Measurements from ENCODE around the gene PGLYRP3.
"Not testable (repeated sequence)": the region's sequence is repeated elsewhere in the genome, so short reads cannot be mapped to it uniquely, and the experiment has no call there.

The PGLYRP3 gene

GRCh38 chr1:153355445-153356071, 42.8 kb upstream of the PGLYRP3 start:
- peaks cover 5% of the 10 kb centered on the region for H3K4me1 Mint-ChIP-seq
- no peak overlapping the region for H3K4me3 Mint-ChIP-seq
- no peaks in the 10 kb centered on the region for H3K9me3 Mint-ChIP-seq
- H3K36me3 Mint-ChIP-seq (ENCODE audit: insufficient read depth): no peaks in the 10 kb centered on the region
- DNase-seq (ENCODE audit: low spot score in 2 of 2) (no peak), ATAC-seq (replicated peaks; ENCODE audit: extremely low read depth, poor library complexity, severe bottlenecking) (no peak)
- H3K27me3 Mint-ChIP-seq: peaks cover 39% of the 10 kb centered on the region
- H3K27ac Mint-ChIP-seq (ENCODE audit: low read depth): no peak overlapping the region

DNA sequence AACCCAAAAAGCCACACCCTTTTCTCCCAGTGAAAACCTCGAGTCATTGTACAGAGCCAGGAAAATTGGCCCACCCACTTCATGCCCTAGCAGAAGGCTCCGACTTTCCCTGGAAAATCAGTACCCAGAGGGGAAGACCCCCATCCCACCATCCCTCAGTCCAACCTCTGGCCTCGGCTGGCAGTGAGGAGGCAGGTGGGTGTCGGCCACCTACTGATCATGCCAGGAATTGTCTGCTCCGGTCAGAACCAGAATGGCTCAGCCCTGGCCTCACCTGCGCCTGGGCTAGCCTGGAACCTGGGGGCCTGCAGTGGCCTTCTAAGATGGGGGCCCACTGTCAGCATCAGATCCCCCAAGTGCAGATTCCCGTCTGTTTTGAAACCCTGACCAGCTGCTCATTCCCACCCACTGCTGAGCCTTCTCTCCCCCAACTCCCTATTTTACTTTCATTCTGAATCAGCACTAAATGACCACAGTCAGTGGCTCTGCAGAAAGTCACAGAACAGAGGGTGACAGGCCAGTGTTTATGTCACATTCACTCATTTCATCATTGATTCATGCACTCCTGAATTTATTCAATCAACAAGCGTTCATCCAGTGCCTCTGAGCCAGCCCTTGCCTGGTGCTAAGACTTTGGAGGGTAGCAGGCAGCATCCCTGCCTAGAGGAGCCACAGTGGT, 41.9 kb upstream of the PGLYRP3 start:
- Mint-ChIP-seq H3K4me1 (peaks cover 5% of the 10 kb centered on the region), H3K27me3 (peaks cover 48% of the 10 kb centered on the region), H3K27ac (ENCODE audit: low read depth) (no peak overlapping the region), H3K9me3 (no peaks in the 10 kb centered on the region), H3K36me3 (ENCODE audit: insufficient read depth) (no peaks in the 10 kb centered on the region), H3K4me3 (no peak overlapping the region)
- ATAC-seq (replicated peaks; ENCODE audit: extremely low read depth, poor library complexity, severe bottlenecking): no peak
- no peak for DNase-seq (ENCODE audit: low spot score in 2 of 2)

GRCh38 chr1:153353226-153353947, 40.6 kb upstream of the PGLYRP3 start:
- H3K4me3 Mint-ChIP-seq: no peak overlapping the region
- no peaks in the 10 kb centered on the region for H3K36me3 Mint-ChIP-seq (ENCODE audit: insufficient read depth)
- no peaks in the 10 kb centered on the region for H3K9me3 Mint-ChIP-seq
- no peak overlapping the region for H3K27ac Mint-ChIP-seq (ENCODE audit: low read depth)
- H3K4me1 Mint-ChIP-seq: peaks cover 5% of the 10 kb centered on the region
- ATAC-seq (replicated peaks; ENCODE audit: extremely low read depth, poor library complexity, severe bottlenecking) (no peak), DNase-seq (ENCODE audit: low spot score in 2 of 2) (no peak)
- H3K27me3 Mint-ChIP-seq: peaks cover 56% of the 10 kb centered on the region

DNA sequence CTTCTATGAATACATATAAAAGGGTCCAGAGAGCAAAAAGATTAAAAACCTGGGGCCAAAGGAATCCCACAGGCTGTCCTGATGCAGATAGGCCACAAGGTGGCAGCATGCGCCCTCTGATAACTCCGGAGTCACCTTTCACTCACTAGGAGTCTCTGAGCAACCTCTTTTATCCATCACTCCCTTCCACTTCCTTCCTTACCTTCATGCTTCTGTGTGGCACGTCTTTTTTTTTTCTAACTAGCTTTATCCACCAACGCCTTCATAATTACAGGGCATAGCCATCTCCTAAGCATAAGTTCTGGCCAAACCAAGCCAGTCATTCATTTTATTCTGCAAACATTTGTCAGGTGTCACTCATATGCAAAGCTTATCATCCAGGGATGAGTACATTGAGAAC, 39.8 kb upstream of the PGLYRP3 start:
- H3K4me1 Mint-ChIP-seq: peaks cover 5% of the 10 kb centered on the region
- ATAC-seq (replicated peaks; ENCODE audit: extremely low read depth, poor library complexity, severe bottlenecking): peak; percentile 36
- no peaks in the 10 kb centered on the region for H3K9me3 Mint-ChIP-seq
- no peak overlapping the region for H3K27ac Mint-ChIP-seq (ENCODE audit: low read depth)
- H3K27me3 Mint-ChIP-seq: peaks cover 58% of the 10 kb centered on the region
- no peak overlapping the region for H3K4me3 Mint-ChIP-seq
- no peaks in the 10 kb centered on the region for H3K36me3 Mint-ChIP-seq (ENCODE audit: insufficient read depth)
- peak in 1 of 2 donors; percentile 29 for DNase-seq (ENCODE audit: low spot score in 2 of 2)

DNA sequence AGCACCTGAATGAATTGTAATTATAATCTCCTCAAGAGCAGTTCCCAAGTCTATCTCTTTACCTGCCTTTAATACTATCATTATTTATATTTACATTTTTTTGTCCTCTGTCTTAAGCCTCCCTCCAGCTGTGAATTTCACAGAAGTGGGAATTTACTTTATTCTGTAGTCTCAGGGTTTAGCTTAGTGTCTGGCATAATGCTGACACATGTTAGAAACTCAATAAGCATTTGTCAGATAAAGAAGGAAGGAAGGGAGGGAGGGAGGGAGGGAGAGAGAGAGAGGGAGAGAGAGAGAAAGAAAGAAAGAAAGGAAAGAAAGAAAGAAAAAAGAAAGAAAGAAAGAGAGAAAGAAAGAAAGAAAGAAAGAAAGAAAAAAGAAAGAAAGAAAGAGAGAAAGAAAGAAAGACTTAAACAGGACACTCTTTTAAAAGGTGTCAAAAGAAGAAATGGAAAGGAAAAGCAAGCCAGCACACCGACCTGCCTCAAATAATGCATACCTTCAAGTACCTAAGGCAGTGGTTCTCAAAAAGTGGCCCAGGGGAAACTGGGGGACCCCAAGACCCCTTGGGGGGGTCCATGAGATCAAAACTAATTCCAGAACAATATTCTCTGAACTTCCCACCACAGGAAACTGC, 37.7 kb upstream of the PGLYRP3 start:
- ATAC-seq (replicated peaks; ENCODE audit: extremely low read depth, poor library complexity, severe bottlenecking) (no peak), DNase-seq (ENCODE audit: low spot score in 2 of 2) (no peak)
- peaks cover 18% of the 10 kb centered on the region for H3K4me1 Mint-ChIP-seq
- no peaks in the 10 kb centered on the region for H3K9me3 Mint-ChIP-seq
- H3K4me3 Mint-ChIP-seq: no peak overlapping the region
- peaks cover 64% of the 10 kb centered on the region for H3K27me3 Mint-ChIP-seq
- H3K36me3 Mint-ChIP-seq (ENCODE audit: insufficient read depth): no peaks in the 10 kb centered on the region
- H3K27ac Mint-ChIP-seq (ENCODE audit: low read depth): no peak overlapping the region

DNA sequence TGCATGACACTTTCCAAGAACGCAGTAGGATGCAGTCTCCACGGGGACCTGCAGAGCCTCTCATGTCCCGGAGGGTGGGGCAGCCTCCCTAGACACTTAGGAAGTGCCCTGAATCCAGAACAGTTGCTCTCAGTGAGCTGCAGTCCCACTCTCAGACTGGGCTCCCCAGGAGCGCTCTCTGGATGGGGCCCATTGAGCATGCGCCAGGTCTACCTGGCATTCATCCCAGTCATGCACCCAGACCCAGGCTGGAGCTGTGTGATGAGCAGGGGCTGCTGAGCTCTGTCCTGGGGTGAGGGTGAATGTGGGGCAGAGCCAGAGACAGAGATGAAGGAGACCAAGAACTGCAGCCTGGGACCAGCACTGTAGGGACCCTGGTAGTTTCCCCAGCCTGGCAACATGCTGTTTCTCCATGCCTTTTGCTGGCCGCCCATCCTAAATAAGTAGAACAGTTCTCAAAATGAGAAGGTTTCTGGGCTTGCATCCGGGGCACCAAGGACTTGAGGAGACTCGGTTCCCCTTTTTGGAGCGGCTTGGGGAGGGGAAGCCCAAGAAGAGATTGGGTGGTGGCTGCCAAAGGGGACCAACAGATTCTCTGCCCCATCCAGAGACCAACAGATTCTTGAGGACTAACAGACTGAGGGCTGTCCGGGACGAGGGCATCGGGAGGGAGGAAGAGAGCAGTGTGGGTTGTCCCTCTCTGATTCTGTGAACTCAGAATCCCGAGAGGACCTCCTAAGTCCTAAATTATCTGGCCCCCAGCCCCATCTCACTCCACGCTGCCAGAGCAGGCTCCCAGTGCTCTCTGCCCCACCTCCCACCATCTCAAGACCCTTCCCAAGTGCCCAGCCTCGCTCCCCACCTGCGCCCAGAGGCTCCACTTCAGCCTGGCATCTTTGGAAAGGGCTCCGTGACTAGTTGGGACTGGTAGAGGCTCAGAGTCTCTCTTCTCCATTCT, 36.9 kb upstream of the PGLYRP3 start:
- ATAC-seq (replicated peaks; ENCODE audit: extremely low read depth, poor library complexity, severe bottlenecking): no peak

GRCh38 chr1:153348511-153349362, 36.0 kb upstream of the PGLYRP3 start, which contains the start of gene PGLYRP4:
TSS of gene PGLYRP4 (minus strand) at chr1:153348841. CDS start at chr1:153347932, 909 bp downstream.
- H3K36me3 Mint-ChIP-seq (ENCODE audit: insufficient read depth): no peaks in the 10 kb centered on the region
- no peak within 1 kb of the TSS for H3K4me3 Mint-ChIP-seq
- ATAC-seq (replicated peaks; ENCODE audit: extremely low read depth, poor library complexity, severe bottlenecking): no peak
- H3K27me3 Mint-ChIP-seq: peaks cover 80% of the 10 kb centered on the region
- no peaks in the 10 kb centered on the region for H3K9me3 Mint-ChIP-seq
- H3K27ac Mint-ChIP-seq (ENCODE audit: low read depth): no peak within 1 kb of the TSS
- peaks cover 27% of the 10 kb centered on the region for H3K4me1 Mint-ChIP-seq
- no peak for DNase-seq (ENCODE audit: low spot score in 2 of 2)

More for the DNA sequence above, 36.9 kb upstream of the PGLYRP3 start:
- Mint-ChIP-seq H3K4me3 (no peak overlapping the region), H3K36me3 (ENCODE audit: insufficient read depth) (no peaks in the 10 kb centered on the region), H3K4me1 (peaks cover 22% of the 10 kb centered on the region), H3K9me3 (no peaks in the 10 kb centered on the region), H3K27ac (ENCODE audit: low read depth) (no peak overlapping the region), H3K27me3 (peaks cover 72% of the 10 kb centered on the region)
- peak in 1 of 2 donors; percentile 9 for DNase-seq (ENCODE audit: low spot score in 2 of 2)

DNA sequence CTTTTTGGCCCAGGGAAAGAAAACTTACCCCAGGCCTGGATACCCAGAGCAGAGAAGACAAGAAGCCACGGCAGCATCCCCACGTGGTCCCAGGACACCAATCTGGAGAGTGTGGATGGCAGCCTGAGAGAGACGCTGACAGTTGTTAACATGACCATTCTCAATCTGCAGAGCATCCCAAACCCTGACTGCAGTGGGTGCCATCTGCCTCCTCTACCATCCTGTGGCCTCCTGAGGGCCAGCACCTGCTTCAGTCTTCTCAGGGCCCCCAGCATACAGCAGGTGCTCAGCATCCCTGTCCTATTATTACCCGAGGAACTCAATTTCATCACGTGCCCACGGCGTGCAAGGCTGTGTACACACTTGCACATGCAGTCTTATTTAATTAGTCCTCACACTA, 35.1 kb upstream of the PGLYRP3 start:
- ATAC-seq (replicated peaks; ENCODE audit: extremely low read depth, poor library complexity, severe bottlenecking) (no peak), DNase-seq (ENCODE audit: low spot score in 2 of 2) (peak in 1 of 2 donors; percentile 4)
- no peaks in the 10 kb centered on the region for H3K36me3 Mint-ChIP-seq (ENCODE audit: insufficient read depth)
- peaks cover 80% of the 10 kb centered on the region for H3K27me3 Mint-ChIP-seq
- H3K4me3 Mint-ChIP-seq: no peak overlapping the region
- H3K4me1 Mint-ChIP-seq: peaks cover 27% of the 10 kb centered on the region
- H3K27ac Mint-ChIP-seq (ENCODE audit: low read depth): no peak overlapping the region
- H3K9me3 Mint-ChIP-seq: no peaks in the 10 kb centered on the region

- Mint-ChIP-seq H3K4me1 (peaks cover 22% of the 10 kb centered on the region), H3K27me3 (peaks cover 84% of the 10 kb centered on the region)
- ATAC-seq (replicated peaks; ENCODE audit: extremely low read depth, poor library complexity, severe bottlenecking); H3K27ac Mint-ChIP-seq (ENCODE audit: low read depth); H3K9me3 Mint-ChIP-seq; DNase-seq (ENCODE audit: low spot score in 2 of 2); H3K4me3 Mint-ChIP-seq; H3K36me3 Mint-ChIP-seq (ENCODE audit: insufficient read depth): not testable (repeated sequence)
These were observed 34.3 kb upstream of the PGLYRP3 start for GRCh38 chr1:153347049-153347448.

- Mint-ChIP-seq H3K27me3 (peaks cover 92% of the 10 kb centered on the region), H3K4me3 (peak overlapping the region; percentile 29)
- no peak for ATAC-seq (replicated peaks; ENCODE audit: extremely low read depth, poor library complexity, severe bottlenecking)
These were observed 33.4 kb upstream of the PGLYRP3 start for GRCh38 chr1:153346077-153346723.

More at GRCh38 chr1:153346077-153346723, 33.4 kb upstream of the PGLYRP3 start:
- H3K4me1 Mint-ChIP-seq: peaks cover 22% of the 10 kb centered on the region
- H3K36me3 Mint-ChIP-seq (ENCODE audit: insufficient read depth): no peaks in the 10 kb centered on the region
- H3K9me3 Mint-ChIP-seq: no peaks in the 10 kb centered on the region
- DNase-seq (ENCODE audit: low spot score in 2 of 2): peak in 1 of 2 donors; percentile 12
- H3K27ac Mint-ChIP-seq (ENCODE audit: low read depth): no peak overlapping the region

Measured in central memory CD8-positive, alpha-beta T cell (primary cell).